Placental epithelial cell (primary cell): ENCODE measurements around the gene ZNF28. TPM values are rescaled to one million over a fixed set of nuclear protein-coding genes. Genes with fewer than 3 reads are reported as not detected.

ENCODE experiments used
- total RNA-seq: library from RNA; depleted of rRNA; stranded (reverse); fragments of >200 nt; gene quantifications from 2 replicates; pipeline ENCODE4 v1.2.3, GENCODE V29; 2012

Gene ZNF28
- total RNA-seq: 15.7 and 20.3 TPM in 2 replicates

GRCh38 chr19:52821204-52821960, at the start of gene ZNF28:
ZNF28 (minus strand) TSS chr19:52821633; CDS start chr19:52817958, 3,675 bp downstream.

GRCh38 chr19:52857378-52858191, 36.2 kb upstream of the ZNF28 start, which contains the start of gene ZNF468:
ZNF468 (minus strand) TSS chr19:52857619; CDS start chr19:52854272, 3,347 bp downstream.

GRCh38 chr19:52786464-52787354, 34.7 kb downstream of the ZNF28 start, which contains the start of gene ZNF600:
ZNF600 (minus strand) TSS chr19:52786791; CDS start chr19:52778888, 7,903 bp downstream.

Other genes with a start within 250 kb of the ZNF28 start
- gene ZNF83, start 183.3 kb downstream of the ZNF28 start, total RNA-seq: 48.3 and 110 TPM in 2 replicates
- 15.2 and 16.1 TPM in 2 replicates for gene ZNF611, start 86.6 kb downstream of the ZNF28 start, total RNA-seq
- 7.8 and 9.4 TPM in 2 replicates for gene ZNF600, start 34.8 kb downstream of the ZNF28 start, total RNA-seq
- 29.8 and 30.1 TPM in 2 replicates for gene ZNF468, start 36.0 kb upstream of the ZNF28 start, total RNA-seq
- 17.3 and 21.5 TPM in 2 replicates for gene ZNF320, start 76.0 kb upstream of the ZNF28 start, total RNA-seq
- gene ZNF888, start 101.8 kb upstream of the ZNF28 start, total RNA-seq: 11.8 and 12.3 TPM in 2 replicates
- gene ZNF816, start 141.2 kb upstream of the ZNF28 start, total RNA-seq: 14.7 and 14.9 TPM in 2 replicates
- 0.39 and 1.5 TPM in 2 replicates for gene ERVV-1, start 192.3 kb upstream of the ZNF28 start, total RNA-seq
- gene ERVV-2, start 223.1 kb upstream of the ZNF28 start, total RNA-seq: 0.11 TPM in 1 of 2 replicates, not detected in the other